Measurements from ENCODE around the gene PPIL6. TPM values are rescaled to one million over a fixed set of nuclear protein-coding genes. Genes with fewer than 3 reads are reported as not detected.

Gene PPIL6
- 10 to 100 TPM in 4 of 5 donors, 1 to 10 TPM in 1; 10.0 to 17.1 (median 12.2) TPM for polyA plus RNA-seq (ENCODE audit: insufficient read depth in 1 of 5, insufficient read length in 5 of 5, low replicate concordance in 1 of 5)
- long read RNA-seq, donor 1, full-length matches to known transcripts = 6 of 6 reads
- long read RNA-seq, donor 1, partial matches to known transcripts = 0 of 6 reads
- long read RNA-seq, donor 1, other reads (novel, unspliced or antisense) = 0 of 6 reads
- long read RNA-seq, donor 2, full-length matches to known transcripts = 2 of 2 reads
- long read RNA-seq, donor 2, partial matches to known transcripts = 0 of 2 reads
- long read RNA-seq, donor 2, other reads (novel, unspliced or antisense) = 0 of 2 reads
- long read RNA-seq, donor 3, full-length matches to known transcripts = 4 of 4 reads
- long read RNA-seq, donor 3, partial matches to known transcripts = 0 of 4 reads
- long read RNA-seq, donor 3, other reads (novel, unspliced or antisense) = 0 of 4 reads
- long read RNA-seq, donor 4, full-length matches to known transcripts = 3 of 3 reads
- long read RNA-seq, donor 4, partial matches to known transcripts = 0 of 3 reads
- long read RNA-seq, donor 4, other reads (novel, unspliced or antisense) = 0 of 3 reads
- long read RNA-seq, donor 5, full-length matches to known transcripts = 2 of 2 reads
- long read RNA-seq, donor 5, partial matches to known transcripts = 0 of 2 reads
- long read RNA-seq, donor 5, other reads (novel, unspliced or antisense) = 0 of 2 reads
- long read RNA-seq, donor 6, full-length matches to known transcripts = 5 of 12 reads
- long read RNA-seq, donor 6, partial matches to known transcripts = 0 of 12 reads
- long read RNA-seq, donor 6, other reads (novel, unspliced or antisense) = 7 of 12 reads
- long read RNA-seq, donor 7 = 0 reads
- long read RNA-seq, donor 8, full-length matches to known transcripts = 1 of 1 reads
- long read RNA-seq, donor 8, partial matches to known transcripts = 0 of 1 reads
- long read RNA-seq, donor 8, other reads (novel, unspliced or antisense) = 0 of 1 reads

DNA sequence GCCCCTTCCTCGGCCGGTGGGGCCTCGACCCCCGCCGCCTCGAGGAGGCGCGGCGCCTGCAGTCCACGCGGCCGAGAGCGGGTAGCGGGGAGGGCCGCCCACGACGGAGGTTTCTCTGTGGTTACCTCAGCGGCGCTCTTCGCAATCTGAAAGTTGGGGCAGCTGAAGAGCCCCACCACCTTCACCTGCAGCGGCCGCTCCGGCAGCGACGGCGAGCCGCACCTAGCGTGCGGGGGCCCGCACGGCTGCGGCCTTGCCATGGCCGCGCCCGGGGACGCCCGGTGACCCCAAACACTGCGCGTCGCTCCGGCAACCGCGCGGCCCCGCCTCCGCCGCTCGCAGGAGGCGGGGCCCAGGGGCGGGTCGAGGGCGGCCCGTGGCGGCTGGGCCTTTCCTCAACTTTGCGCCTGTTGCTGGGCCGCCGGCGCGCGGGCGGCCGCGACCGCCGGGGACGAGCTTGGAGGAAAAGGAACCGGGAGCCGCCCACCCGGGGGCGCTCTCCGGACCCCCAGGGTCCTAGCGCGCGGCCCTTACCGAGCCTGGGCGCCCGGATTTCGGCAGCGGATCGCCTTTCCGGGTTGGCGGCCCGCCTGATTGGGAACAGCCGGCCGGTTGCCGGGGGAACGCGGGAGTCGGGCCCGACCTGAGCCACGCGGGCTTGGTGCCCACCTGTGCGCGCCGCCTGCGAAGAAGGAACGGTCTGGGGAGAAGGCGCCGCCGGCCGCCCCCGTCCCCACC, at the start of gene PPIL6, which contains the start of gene SMPD2:
Gene PPIL6 (minus strand): TSS at position 298 of the 738 bp plus-strand sequence. CDS start 38 bp downstream, at position 260.
Gene SMPD2 (plus strand): TSS at position 394 of the 738 bp plus-strand sequence. CDS start 398 bp downstream, outside the sequence.
- DNase-seq = peak; percentile 95 to 96

DNA sequence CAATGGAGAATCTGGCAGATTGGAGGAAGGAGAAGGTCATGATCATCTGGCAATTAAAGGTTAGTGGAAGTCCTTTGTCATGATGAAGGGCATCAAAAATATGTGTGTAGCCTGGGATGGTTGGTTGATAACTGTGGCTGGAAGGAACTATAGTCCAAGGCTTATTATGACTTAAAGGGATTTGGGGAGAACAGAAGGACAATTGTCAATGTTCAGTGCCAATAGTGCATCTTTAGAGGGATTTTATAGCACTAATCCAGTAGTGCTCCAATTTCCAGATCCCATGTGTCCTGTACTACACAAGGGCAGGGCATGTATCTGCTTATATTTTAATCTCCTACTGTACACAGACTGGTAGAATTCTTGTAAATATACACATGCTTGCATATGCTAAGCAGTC, 47.6 kb upstream of the PPIL6 start:
- no peak for DNase-seq

DNA sequence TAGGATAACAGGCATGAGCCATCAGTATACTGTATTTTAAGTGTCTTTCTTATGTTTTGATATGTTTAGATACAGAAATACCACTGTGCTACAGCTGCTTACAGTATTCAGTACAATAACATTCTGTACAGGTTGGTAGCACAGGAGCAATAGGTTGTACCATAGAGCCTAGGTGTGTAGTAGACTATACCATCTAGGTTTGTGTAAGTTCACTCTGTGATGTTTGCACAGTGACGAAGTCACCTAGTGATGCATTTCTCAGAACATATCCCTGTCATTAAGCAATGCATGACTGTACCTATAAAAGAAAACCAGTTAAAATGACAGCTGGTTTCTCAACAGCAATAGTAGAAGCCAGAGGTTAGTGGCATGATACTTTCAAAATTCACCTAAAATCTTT, 45.6 kb upstream of the PPIL6 start:
- no peak for DNase-seq

DNA sequence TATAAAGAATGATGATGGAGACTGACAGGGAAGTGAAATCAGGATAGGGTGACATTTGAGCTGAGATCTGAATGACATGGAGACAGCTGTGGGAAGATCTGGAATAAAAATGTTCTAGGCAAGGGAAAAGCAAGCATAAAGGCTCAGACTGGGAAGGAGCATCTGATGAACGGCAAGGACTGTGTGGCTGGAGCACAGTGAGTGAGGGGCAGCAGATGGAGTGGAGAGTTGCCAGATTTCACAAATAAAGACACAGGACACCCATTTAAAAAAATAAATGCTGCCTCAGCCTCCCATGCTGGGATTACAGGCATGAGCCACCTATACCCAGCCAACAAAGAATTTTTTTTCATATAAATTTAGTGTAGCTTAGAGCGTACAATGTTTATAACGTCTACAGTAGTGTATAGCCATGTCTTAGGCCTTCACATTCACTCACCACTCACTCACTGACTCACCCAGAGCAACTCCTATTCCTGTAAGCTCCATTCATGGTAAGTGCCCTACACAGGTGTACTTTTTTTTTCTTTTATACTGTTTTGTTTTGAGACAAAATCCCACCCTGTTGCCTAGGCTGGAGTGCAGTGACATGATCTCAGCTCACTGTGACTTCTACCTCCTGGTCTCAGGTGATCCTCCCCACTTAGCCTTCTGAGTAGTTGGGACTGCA, 45.0 kb upstream of the PPIL6 start:
- no peak for DNase-seq

DNA sequence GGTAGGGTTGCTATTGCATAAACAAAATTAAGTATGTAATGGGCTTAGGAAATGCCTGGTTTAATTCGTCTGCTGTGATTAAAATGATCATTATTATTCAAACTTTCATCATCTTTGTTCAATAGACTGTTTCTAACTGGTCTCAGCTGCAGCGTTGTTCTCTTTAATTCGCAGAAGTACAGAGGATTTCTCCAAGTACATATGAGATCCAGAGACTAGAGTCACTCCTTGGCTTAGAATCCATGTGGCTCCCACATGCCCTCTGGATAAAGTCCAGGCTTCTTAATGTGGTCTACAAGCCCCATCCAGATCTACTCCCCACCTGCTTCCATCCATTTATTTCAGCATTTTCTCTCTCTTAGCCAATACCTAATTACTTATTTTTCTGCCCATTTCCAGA, 43.7 kb upstream of the PPIL6 start:
- DNase-seq = peak; percentile 64 to 77

DNA sequence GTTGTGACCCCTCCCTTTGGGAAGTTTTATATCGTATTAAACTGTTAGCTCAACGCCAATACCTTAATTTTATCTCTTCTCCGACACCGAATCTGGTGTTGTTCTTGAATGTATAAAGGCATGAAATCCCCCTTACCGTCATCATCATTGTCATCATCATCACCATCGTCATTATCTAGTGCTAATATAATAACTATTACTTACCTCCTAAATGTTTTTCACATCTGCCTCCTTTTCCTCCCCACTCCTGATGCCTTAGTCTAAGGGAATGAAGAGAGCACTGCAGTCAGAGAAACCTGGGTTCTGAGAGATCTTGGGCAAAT, 43.3 kb upstream of the PPIL6 start:
- DNase-seq = peak; percentile 59 to 60

DNA sequence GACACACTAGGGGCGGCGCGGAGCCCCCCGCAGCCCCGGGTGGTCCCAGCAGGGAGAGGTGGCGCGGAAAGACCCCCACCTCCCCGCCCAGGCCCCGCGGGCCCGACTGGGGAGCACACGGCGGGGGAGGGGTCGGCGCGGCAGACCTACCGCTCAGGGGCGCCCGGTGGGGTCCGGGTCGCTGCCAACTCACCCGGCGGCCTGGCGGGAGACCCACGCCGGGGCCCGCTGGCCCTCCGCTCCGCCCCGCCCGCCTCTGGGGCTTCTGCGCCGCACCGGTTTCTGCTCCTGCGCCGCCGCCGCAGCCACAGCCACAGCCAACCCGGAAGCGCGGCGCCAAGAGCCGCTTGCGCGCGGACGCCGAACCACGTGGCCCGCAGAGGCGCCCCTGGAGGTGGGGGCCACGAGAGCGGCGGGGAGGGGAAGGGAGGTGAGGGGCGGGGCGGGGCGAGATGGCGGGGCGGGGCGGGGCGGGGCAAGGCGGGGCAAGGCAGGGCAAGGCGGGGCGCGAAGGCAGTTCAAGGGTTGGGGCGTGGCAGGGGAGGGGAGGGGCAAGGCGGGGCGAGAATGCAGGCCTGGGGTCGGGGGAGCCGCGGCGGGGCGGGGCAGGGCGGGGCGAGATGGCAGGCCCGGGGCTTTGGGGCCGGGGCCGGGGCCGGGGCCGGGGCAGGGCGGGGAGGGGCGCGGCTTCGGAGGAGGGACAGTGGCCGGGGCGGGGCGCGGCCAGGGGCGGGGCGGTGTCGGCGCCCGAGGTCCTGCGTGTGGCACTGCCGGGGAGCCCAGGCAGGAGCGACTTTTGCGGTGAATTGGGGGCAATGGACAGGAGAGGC, 42.7 kb upstream of the PPIL6 start, which contains the start of gene ZBTB24:
Gene ZBTB24 (minus strand): TSS at position 315 of the 830 bp plus-strand sequence. CDS start 1,193 bp downstream, outside the sequence.
- DNase-seq = peak; percentile 87 to 90

DNA sequence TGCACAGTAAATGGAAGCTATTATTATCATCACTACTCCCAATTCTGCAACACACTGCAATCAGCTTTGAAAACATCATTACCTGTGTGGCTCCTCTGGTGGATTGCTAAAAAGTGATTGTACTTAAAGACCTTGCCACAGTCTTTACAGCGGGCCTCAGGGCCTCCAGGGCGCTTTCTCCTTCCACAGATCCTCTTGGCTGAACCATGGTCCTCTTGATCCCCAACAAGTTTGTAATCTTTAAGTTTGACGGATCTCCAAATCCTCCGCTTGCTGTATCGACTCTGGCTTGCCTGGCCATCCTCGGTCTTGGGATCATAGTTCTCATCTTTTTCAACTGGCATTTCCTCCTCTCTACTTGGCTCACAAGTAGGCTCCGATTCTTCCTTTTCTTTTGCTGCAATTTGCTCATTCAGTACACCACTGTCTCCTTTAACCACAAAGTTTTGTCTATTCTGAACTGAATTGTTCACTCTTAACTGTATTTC, 40.6 kb upstream of the PPIL6 start:
- DNase-seq = no peak

DNA sequence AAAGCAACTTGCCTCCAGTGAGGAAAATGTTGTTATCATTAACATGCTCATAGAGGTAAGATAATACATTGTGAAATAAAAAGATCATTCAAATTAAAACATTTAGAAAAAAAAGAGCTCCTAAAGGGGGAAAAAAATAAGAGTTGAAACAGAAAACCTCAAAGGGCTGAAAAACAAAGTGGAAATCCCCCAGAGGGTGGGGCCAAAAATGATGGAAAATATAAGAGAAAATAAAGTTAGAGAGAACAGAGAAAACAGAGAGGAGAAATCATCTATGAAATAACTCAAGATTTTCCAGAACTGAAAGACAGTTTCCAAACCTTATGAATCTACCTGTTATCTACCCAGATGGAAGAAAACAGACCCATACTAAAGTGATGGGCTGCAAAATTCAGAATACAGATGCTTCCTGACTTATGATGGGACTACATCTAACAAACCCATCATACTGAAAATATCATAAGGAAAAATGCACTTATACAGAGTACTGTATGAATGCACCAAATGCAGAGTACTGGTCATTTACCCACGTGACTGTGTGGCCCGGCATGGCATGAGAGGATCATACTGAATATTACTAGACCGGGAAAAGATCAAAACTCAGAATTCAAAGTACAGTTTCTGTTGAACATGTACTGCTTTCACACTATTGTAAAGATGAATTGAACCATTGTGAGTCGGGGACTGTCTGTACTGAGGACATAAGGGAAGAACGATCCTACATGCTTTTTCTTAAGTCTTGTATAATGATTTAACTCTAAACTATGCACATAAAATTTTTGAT, 38.6 kb upstream of the PPIL6 start:
- DNase-seq = no peak

DNA sequence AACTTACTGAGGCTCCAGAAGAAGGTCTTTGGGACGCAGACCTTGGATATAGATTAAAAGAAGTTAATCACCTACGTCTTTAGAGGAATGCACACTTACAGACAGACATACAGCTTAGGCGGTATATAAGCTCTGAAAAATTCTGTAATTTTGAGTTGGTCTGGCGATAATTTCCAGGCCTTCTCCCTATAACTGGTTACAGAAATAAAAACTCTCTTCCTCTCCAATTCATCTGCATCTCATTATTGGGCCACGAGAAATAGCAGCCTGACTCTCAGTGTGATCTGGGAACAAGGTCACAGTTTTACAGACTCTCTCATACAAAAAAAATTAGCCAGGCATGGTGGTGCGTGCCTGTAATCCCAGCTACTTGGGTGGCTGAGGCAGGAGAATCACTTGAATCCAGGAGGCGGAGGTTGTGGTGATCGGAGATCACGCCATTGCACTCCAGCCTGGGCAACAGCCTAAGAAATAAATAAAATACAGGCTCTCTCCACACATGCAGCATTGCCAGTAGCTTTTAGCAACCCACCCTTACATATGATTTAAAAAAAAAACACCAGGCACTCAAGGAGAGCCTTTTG, 37.9 kb upstream of the PPIL6 start:
- DNase-seq = no peak

DNA sequence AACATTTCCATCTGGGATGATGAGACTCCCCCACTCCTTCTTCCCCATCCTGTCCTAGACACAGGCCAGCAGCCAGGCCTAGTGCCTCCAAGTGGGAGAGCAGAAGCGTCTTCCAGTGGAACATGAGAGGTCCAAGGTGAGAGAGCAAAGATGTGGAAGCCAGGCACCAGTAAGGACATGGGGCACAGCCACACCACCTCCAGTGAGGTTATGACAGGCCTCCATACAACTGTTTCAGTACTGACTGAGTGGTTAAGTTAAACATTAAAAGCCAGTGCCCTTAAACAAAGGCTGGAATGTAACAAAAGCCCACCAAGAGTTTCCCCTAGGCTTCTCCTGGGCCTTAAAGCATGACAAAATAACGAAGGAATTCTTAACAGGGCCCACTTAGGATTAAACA, 37.3 kb upstream of the PPIL6 start:
- no peak for DNase-seq

DNA sequence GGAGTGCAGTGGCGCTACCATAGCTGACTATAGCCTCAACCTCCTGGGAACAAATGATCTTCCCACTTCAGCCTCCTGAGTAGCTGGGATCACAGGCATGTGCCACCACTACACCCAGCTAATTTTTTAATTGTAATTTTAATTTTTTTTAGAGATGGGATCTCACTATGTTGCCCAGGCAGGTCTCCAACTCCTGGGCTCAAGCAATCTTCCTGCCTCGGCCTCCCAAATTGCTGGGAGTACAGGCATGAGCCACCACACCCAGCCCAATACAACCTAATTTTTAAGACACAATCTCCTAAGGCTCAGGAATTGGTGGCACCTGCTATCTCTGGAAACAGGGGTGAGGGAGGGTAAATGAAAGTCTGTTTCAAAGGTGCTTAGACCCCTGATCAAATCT, 36.8 kb upstream of the PPIL6 start:
- DNase-seq = no peak

DNA sequence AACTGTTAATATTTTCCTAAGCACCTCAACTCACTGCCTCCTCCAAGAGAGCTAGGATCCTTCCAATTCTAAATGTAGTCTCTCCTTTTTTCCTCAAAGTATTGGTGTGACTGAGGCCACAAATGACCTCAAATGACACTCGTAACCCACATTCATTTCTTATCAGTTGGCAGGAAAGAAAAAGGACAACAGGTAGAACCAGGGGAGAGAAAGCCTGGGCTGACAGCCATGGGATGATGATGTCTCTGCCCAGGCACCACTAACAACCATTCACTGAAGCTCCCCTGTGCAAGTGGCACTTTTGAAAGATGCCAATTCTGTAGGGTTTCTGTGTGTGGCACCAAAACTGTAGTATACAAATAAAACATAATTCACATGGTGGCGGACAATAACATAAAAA, 35.2 kb upstream of the PPIL6 start:
- no peak for DNase-seq

DNA sequence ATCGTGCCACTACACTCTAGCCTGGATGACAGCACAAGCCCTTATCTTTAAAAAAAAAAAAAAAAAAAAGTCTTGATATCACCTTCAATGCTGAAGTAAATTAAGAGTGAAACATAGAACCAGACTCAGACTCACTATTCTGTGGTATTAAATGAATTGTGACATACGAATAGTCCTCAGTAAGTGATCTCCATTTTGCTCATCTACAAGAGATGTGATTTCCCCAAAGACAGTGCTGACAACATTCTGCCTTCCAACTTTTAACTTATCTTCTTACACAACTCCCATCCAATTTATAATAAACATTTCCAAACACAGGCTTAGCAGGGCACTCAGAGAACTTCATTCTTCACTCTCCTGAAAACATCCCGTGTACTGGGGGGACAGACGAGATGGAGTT, 34.6 kb upstream of the PPIL6 start:
- DNase-seq = no peak

DNA sequence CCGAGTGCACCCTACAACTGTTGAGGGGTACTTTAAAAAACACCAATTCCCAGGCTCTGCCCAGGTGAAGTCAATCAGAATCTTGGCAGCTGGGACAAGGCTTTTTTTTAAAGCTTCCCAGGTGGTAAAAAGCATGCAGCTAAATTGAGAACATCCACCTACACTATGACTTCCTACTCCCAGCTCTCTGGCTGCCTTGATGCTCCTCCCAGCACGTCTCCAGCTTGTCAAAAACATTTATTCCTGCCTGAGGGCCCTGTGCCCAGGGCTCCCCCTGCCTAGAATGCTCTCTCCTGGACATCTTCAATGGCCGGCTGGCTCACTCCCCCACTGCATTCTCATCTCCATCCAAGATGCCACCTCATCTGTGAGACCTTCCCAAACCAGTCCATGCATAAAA, 32.7 kb upstream of the PPIL6 start:
- DNase-seq = no peak

DNA sequence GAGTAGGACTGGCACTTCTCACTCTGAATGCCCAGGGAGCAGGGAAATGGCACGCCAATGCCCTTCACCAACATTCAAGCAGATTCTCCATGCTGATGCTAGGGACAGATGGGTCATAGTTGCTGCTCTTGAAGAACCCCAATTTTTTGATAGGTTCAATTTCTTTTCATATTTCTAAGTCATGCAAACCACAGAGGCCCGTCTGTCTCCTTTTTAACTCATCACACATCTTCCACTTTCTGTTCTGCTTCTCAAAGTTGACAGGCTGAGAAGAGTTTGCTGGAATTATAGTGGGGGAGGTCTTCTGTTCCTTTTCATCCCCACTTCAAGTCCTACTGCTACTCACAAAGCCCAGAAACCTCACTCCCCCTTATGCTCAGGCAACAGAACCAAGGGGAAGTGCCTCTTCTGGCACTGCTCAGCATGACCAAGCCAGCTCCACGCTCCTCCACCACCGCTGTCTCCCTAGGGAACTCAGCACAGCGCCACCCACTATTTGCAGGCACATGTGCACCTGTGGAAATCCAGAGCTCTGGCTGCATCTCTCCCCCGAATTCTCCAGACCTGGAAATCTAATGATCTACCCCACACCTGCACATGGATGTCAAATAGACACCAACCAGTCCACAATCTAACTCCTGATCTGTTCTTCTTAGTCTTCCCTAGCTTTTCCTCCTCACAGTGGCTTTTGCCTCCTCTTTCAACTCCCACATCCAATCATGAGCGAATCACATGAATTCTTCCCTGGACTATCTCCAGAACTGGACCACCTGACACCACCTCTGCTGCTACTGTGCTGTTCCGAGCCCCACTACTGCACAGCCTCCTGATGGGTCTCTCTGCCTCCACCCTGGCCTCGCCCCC, 31.9 kb upstream of the PPIL6 start:
- no peak for DNase-seq

DNA sequence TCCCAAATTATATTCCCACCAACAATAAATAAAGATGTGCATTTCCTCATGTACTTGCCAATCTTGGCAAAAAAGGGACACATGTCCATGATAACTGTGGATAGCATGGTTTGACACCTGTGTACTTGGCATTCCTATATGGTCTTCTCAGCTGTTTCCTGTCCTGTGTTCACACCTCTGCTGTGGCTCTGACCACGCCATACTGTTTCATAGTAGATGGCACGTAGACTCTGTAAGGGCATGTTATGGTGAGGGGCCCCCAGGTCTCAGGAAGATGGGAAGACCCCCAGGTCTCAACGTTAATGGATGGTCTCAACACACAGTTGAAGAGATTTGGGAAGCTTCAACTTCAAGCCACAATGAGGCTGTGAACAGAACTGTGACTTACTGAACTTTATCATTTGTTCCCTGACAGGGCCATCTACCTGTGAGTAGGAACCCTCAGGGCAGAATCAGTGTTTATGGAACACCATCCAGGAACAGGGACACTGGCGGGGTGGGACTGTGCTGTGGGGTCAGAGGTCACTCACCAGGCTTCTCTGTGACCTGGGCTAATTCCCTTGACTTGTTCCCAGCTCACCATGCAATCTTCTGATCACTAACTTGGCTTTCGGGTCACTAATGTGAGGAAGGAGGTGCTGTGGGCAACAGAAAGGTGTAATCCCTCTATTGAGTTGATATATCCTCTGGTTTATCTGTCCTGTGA, 30.8 kb upstream of the PPIL6 start:
- no peak for DNase-seq
